ENCODE measurements around the gene KCNJ1.

Gene KCNJ1

GRCh38 chr11:128884703-128885338 lies 17.7 kb upstream of the KCNJ1 start:
- peak; percentile 73 for DNase-seq (ENCODE audit: extremely low spot score)
- ChIA-PET POLR2A (interaction anchor here (0.5 kb wide), 1 partner anchor 21 kb away, joined by 5 read pairs; no protein-coding TSS in a partner anchor), CTCF (interaction anchor here (0.6 to 7.8 kb wide), 37 partner anchors 8 to 727 kb away, joined by 3 to 198 read pairs (median 4); no protein-coding TSS in a partner anchor)
- peak; percentile 74 for TF ChIP-seq CTCF (IDR thresholded peaks at IDR 0.05; ENCODE audit: control extremely low read depth, extremely low read depth, low read depth, missing control alignments)

- no peak for DNase-seq (ENCODE audit: extremely low spot score)
- ChIA-PET POLR2A (no interaction called here), CTCF (interaction anchor here (0.7 to 7.8 kb wide), 18 partner anchors 9 to 447 kb away, joined by 3 to 198 read pairs (median 6); no protein-coding TSS in a partner anchor)
These were observed 17.0 kb upstream of the KCNJ1 start for GRCh38 chr11:128884054-128884453.

GRCh38 chr11:128882451-128882850 lies 15.4 kb upstream of the KCNJ1 start:
- TF ChIP-seq CTCF (IDR thresholded peaks at IDR 0.05; ENCODE audit: control extremely low read depth, extremely low read depth, low read depth, missing control alignments), result no peak
- no peak for DNase-seq (ENCODE audit: extremely low spot score)
- ChIA-PET POLR2A (no interaction called here), CTCF (interaction anchor here (0.7 to 5.0 kb wide), 6 partner anchors 10 to 77 kb away, joined by 3 to 30 read pairs (median 4); no protein-coding TSS in a partner anchor)

More at GRCh38 chr11:128884054-128884453, 17.0 kb upstream of the KCNJ1 start:
- TF ChIP-seq CTCF (IDR thresholded peaks at IDR 0.05; ENCODE audit: control extremely low read depth, extremely low read depth, low read depth, missing control alignments), result no peak

GRCh38 chr11:128881221-128881620 lies 14.1 kb upstream of the KCNJ1 start:
- no peak for TF ChIP-seq CTCF (IDR thresholded peaks at IDR 0.05; ENCODE audit: control extremely low read depth, extremely low read depth, low read depth, missing control alignments)
- ChIA-PET POLR2A (no interaction called here), CTCF (interaction anchor here (1.1 to 5.0 kb wide), 5 partner anchors 12 to 75 kb away, joined by 3 to 30 read pairs (median 5); no protein-coding TSS in a partner anchor)
- DNase-seq (ENCODE audit: extremely low spot score), result no peak

- CTCF ChIA-PET, result interaction anchor here (5.0 kb wide), 1 partner anchor 76 kb away, joined by 30 read pairs; no protein-coding TSS in a partner anchor
- no peak for TF ChIP-seq CTCF (IDR thresholded peaks at IDR 0.05; ENCODE audit: control extremely low read depth, extremely low read depth, low read depth, missing control alignments)
These were observed 12.7 kb upstream of the KCNJ1 start for GRCh38 chr11:128879817-128880216.

GRCh38 chr11:128878455-128878854 lies 11.4 kb upstream of the KCNJ1 start:
- TF ChIP-seq CTCF (IDR thresholded peaks at IDR 0.05; ENCODE audit: control extremely low read depth, extremely low read depth, low read depth, missing control alignments), result no peak
- CTCF ChIA-PET, result interaction anchor here (5.0 kb wide), 1 partner anchor 78 kb away, joined by 30 read pairs; no protein-coding TSS in a partner anchor
- POLR2A ChIA-PET, result no interaction called here
- DNase-seq (ENCODE audit: extremely low spot score), result no peak

More at GRCh38 chr11:128879817-128880216, 12.7 kb upstream of the KCNJ1 start:
- DNase-seq (ENCODE audit: extremely low spot score), result no peak
- POLR2A ChIA-PET, result no interaction called here
